Spleen (tissue), 7 donors: Measurements from ENCODE around the gene RHOB.

Experiments used
- CTCF ChIP-seq, 11 experiments: fragments of 200-600 bp in 7 of 11; fragments of 450-650 bp in 4 of 11; sonication (generic) in 4 of 11; IDR thresholded peaks in 8 of 11; conservative IDR thresholded peaks in 3 of 11; 1 replicate in 7 of 11; 2 replicates in 4 of 11; pipeline versions ENCODE4 v1.4.0 to v1.8.0; 2016 to 2021; ENCODE audit warnings: antibody characterized with exemption in 11 of 11, inconsistent platforms in 4 of 11, mild to moderate bottlenecking in 1 of 11
- POLR2A ChIP-seq, 3 donors: fragments of 450-650 bp; IDR thresholded peaks; one replicate each; pipeline ENCODE4 v1.5.1; 2017; ENCODE audit warnings: antibody characterized with exemption in 3 of 3, mild to moderate bottlenecking in 1 of 3
- POLR2AphosphoS5 ChIP-seq, 3 donors: sonication (generic); formaldehyde crosslinking; IDR thresholded peaks; one replicate each; pipeline ENCODE4 v1.5.1; 2017; ENCODE audit warnings: antibody characterized with exemption in 3 of 3
- donor health status: DM: no; HTN: no; CAD: no; lungs with moderate emphysema.
- donor health status: DM: no; HTN: no; CAD: no.
- donor health status: DM: no; HTN: no; CAD: no.

GRCh38 chr2:20448246-20448976 lies 1.5 kb downstream of the RHOB start:
- TF ChIP-seq POLR2A (IDR thresholded peaks at IDR 0.05) = peak in 1 of 3 donors; percentile 47
- no peak for TF ChIP-seq CTCF (IDR thresholded peaks at IDR 0.05 in 8 of 11, conservative IDR thresholded peaks at IDR 0.05 in 3 of 11)
- TF ChIP-seq POLR2AphosphoS5 (IDR thresholded peaks at IDR 0.05) = peak in 2 of 3 donors; percentile 63 to 78
